ENCODE data around the gene ARSA. TPM values are rescaled to one million over a fixed set of nuclear protein-coding genes. Genes with fewer than 3 reads are reported as not detected.

Gene ARSA
- total RNA-seq, 6 donors from 2014 or later = 29.8 to 99.0 (median 59.2) TPM

- Histone ChIP-seq H3K27me3 (peaks cover 0 to 44% (median 26%) of the 10 kb centered on the region in 4 donors), H3K4me3 (no peak overlapping the region), H3K27ac (no peak overlapping the region), H3K36me3 (no peaks in the 10 kb centered on the region), H3K9me3 (no peaks in the 10 kb centered on the region), H3K4me1 (peaks cover 11 to 19% (median 14%) of the 10 kb centered on the region in 4 donors)
- no peak for ATAC-seq (ENCODE audit: low FRiP score in 2 of 2)
- DNase-seq = peak in 1 of 2 donors; percentile 82
- no peak for TF ChIP-seq EP300 (IDR thresholded peaks at IDR 0.05)
- TF ChIP-seq POLR2A (IDR thresholded peaks at IDR 0.05) = no peak
- TF ChIP-seq POLR2AphosphoS5 (IDR thresholded peaks at IDR 0.05) = no peak
- TF ChIP-seq CTCF (IDR thresholded peaks at IDR 0.05) = no peak
- WGBS, 2 donors = 72 to 76% methylated on average over 56 to 70 of the region's 103 CpGs
These were observed 23.5 kb downstream of the ARSA start for GRCh38 chr22:50604256-50605001.

GRCh38 chr22:50603511-50604255, 24.3 kb downstream of the ARSA start:
- Histone ChIP-seq H3K27me3 (peaks cover 0 to 44% (median 26%) of the 10 kb centered on the region in 4 donors), H3K4me3 (no peak overlapping the region), H3K27ac (no peak overlapping the region), H3K4me1 (peaks cover 11 to 19% (median 14%) of the 10 kb centered on the region in 4 donors), H3K36me3 (no peaks in the 10 kb centered on the region), H3K9me3 (no peaks in the 10 kb centered on the region)
- ATAC-seq (ENCODE audit: low FRiP score in 2 of 2) (no peak), DNase-seq (peak in 1 of 2 donors; percentile 84)
- TF ChIP-seq CTCF (IDR thresholded peaks at IDR 0.05) (no peak), POLR2AphosphoS5 (IDR thresholded peaks at IDR 0.05) (no peak), POLR2A (IDR thresholded peaks at IDR 0.05) (no peak), EP300 (IDR thresholded peaks at IDR 0.05) (no peak)
- WGBS, 2 donors = 18% methylated on average over 47 of the region's 70 CpGs; no CpG with 5 or more reads in 1 of the 2 donors

GRCh38 chr22:50602338-50602700, 25.6 kb downstream of the ARSA start:
- Histone ChIP-seq H3K27ac (no peak overlapping the region), H3K4me3 (no peak overlapping the region), H3K36me3 (no peaks in the 10 kb centered on the region), H3K27me3 (peaks cover 0 to 44% (median 26%) of the 10 kb centered on the region in 4 donors), H3K4me1 (peaks cover 11 to 19% (median 14%) of the 10 kb centered on the region in 4 donors), H3K9me3 (no peaks in the 10 kb centered on the region)
- no peak for ATAC-seq (ENCODE audit: low FRiP score in 2 of 2)
- no peak for DNase-seq
- WGBS, 2 donors = 26 to 27% methylated on average over 2 of the region's 2 CpGs
- no peak for TF ChIP-seq CTCF (IDR thresholded peaks at IDR 0.05)

GRCh38 chr22:50601669-50602337, 26.1 kb downstream of the ARSA start:
- WGBS, 2 donors = 57 to 59% methylated on average over 11 to 12 of the region's 12 CpGs
- DNase-seq (no peak), ATAC-seq (ENCODE audit: low FRiP score in 2 of 2) (no peak)
- H3K27ac ChIP-seq = no peak overlapping the region
- H3K36me3 ChIP-seq = no peaks in the 10 kb centered on the region
- H3K4me3 ChIP-seq = no peak overlapping the region
- H3K27me3 ChIP-seq = peaks cover 0 to 44% (median 26%) of the 10 kb centered on the region in 4 donors
- no peaks in the 10 kb centered on the region for H3K9me3 ChIP-seq
- peaks cover 11 to 19% (median 14%) of the 10 kb centered on the region in 4 donors for H3K4me1 ChIP-seq
- TF ChIP-seq EP300 (IDR thresholded peaks at IDR 0.05) = no peak
- TF ChIP-seq POLR2AphosphoS5 (IDR thresholded peaks at IDR 0.05) = no peak
- TF ChIP-seq CTCF (IDR thresholded peaks at IDR 0.05) = no peak
- TF ChIP-seq POLR2A (IDR thresholded peaks at IDR 0.05) = no peak

Measured in upper lobe of left lung (tissue), 6 donors.